Fibroblast of villous mesenchyme (primary cell): Measurements from ENCODE around the gene NCOA3. TPM values are rescaled to one million over a fixed set of nuclear protein-coding genes. Genes with fewer than 3 reads are reported as not detected.
"Not testable (repeated sequence)": the region's sequence is repeated elsewhere in the genome, so short reads cannot be mapped to it uniquely, and the experiment has no call there.

ENCODE experiments used
- DNase-seq: peaks from one replicate; pipeline ENCODE4 v3.0.0-alpha.2; 2010; ENCODE audit warnings: low read depth
- H3K4me3 ChIP-seq: 2 replicates; pipeline ENCODE4 v1.5.1; 2011; ENCODE audit warnings: low read depth, mild to moderate bottlenecking, low read length
- CTCF ChIP-seq: IDR thresholded peaks from 2 replicates; pipeline ENCODE4 v1.5.1; 2012; ENCODE audit warnings: low read depth, mild to moderate bottlenecking, low read length; ENCODE audit not compliant: insufficient read depth
- total RNA-seq: library from RNA; depleted of rRNA; stranded (reverse); fragments of >200 nt; gene quantifications from 2 replicates; pipeline ENCODE4 v1.2.3, GENCODE V29; 2012

NCOA3 gene
- total RNA-seq, 1 donor = 63.0 TPM

GRCh38 chr20:47487175-47487917 is 14.3 kb upstream of the NCOA3 start:
- DNase-seq = peak; percentile 52
- no peak overlapping the region for H3K4me3 ChIP-seq
- no peak for TF ChIP-seq CTCF

DNA sequence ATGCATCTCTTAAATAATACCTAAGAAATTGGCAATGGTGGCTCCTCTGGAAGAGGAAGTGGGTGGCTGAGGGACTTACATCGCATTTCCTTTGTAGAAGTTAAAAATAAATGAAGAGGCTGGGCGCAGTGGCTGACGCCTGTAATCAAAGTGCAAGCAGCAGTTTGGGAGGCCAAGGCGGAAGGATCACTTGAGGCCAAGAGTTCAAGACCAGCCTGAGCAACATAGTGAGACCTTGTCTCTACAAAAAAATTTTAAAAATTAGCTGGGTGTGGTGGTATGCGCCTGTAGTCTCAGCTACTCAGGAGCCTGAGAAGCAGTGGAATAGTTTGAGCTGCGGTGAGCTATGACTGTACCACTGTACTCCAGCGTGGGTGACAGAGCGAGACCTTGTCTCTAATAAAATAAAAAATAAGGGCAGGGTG is 12.2 kb upstream of the NCOA3 start:
- DNase-seq = no peak
- no peak for TF ChIP-seq CTCF
- no peak overlapping the region for H3K4me3 ChIP-seq

DNA sequence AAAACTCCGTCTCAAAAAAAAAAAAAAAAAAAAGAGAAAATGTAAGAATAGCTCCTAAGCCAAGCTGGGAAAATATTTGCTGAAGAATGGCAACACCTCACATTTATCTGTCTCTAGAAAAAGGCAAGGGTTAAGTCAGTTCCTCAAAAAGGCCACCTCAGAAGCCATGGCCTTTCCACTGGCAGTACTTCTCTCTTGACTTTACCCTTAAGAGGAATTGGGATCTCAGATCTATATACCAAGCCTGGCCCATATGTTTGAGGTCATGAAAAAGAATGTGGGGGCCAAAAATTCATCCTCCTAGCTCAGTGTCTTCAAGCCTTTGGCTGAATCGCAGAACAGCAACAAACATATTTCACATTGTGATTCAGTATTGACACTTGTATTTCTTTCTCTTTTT is 10.9 kb upstream of the NCOA3 start:
- H3K4me3 ChIP-seq = no peak overlapping the region
- TF ChIP-seq CTCF = no peak
- DNase-seq = no peak

- no peak overlapping the region for H3K4me3 ChIP-seq
- TF ChIP-seq CTCF = no peak
- DNase-seq = no peak
Observed at GRCh38 chr20:47492284-47492683, 9.4 kb upstream of the NCOA3 start.

- H3K4me3 ChIP-seq = no peak overlapping the region
- TF ChIP-seq CTCF = no peak
- peak; percentile 90 for DNase-seq
Observed at GRCh38 chr20:47493175-47493962, 8.3 kb upstream of the NCOA3 start.

GRCh38 chr20:47493963-47494293 is 7.8 kb upstream of the NCOA3 start:
- no peak for DNase-seq
- no peak overlapping the region for H3K4me3 ChIP-seq
- no peak for TF ChIP-seq CTCF

- H3K4me3 ChIP-seq, DNase-seq: not testable (repeated sequence)
Observed at GRCh38 chr20:47494606-47495005, 7.1 kb upstream of the NCOA3 start.
